C4-2B (cell line): ENCODE results near the gene ARHGAP5.

Experiments
- CTCF ChIP-seq: fragments of 450-650 bp; conservative IDR thresholded peaks from 2 replicates; pipeline ENCODE4 v1.5.1; 2017; ENCODE audit warnings: mild to moderate bottlenecking
- ZFX ChIP-seq: fragments of 450-650 bp; IDR thresholded peaks from 2 replicates; pipeline ENCODE4 v1.6.1; 2017

GRCh38 chr14:32068708-32069107 lies 8.4 kb upstream of the ARHGAP5 start:
- TF ChIP-seq CTCF, result no peak
- no peak for TF ChIP-seq ZFX
